ENCODE measurements around the gene GTF2IRD1.
"Not testable (repeated sequence)": the region's sequence is repeated elsewhere in the genome, so short reads cannot be mapped to it uniquely, and the experiment has no call there.

Gene GTF2IRD1

DNA sequence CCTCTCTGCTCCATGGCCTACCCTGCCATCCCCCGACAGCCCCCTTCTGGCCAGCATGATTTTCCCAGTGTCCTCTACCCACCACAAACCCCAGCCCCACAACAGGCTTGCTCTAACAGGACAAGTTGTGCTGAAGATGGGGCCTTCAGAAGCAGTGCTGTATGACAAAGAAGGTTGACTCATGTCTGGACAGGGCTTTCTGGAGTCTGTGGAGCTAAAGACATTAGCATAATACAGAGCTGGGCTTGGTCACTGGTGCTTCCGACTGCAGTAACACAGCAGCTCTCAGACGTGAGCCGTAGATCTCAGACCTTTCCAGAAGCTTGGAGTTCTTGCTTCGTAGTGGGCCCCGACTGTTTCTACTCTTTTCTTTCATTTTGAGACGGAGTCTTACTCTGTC, 100.5 kb downstream of the GTF2IRD1 start:
- Histone ChIP-seq H4K91ac (ENCODE audit: low read depth, low read length, poor library complexity) (no peak overlapping the region), H3K4me2 (ENCODE audit: insufficient read depth, low read length, poor library complexity, severe bottlenecking) (no peak overlapping the region), H3K4ac (ENCODE audit: low read length) (no peak overlapping the region), H3K27me3 (ENCODE audit: control insufficient read depth in 3 of 3, insufficient read depth in 3 of 3, low read depth in 1 of 3, low read length in 3 of 3) (no peaks in the 10 kb centered on the region), H3K9me3 (replicated peaks in 1 of 2; ENCODE audit: control insufficient read depth in 2 of 2, insufficient read depth in 1 of 2, low read depth in 1 of 2, low read length in 2 of 2) (no peaks in the 10 kb centered on the region), H3K18ac (ENCODE audit: low read length) (no peak overlapping the region), H4K8ac (ENCODE audit: low read depth, low read length) (no peak overlapping the region), H2BK120ac (ENCODE audit: low read depth, low read length) (no peak overlapping the region), H3K14ac (ENCODE audit: low read length) (no peak overlapping the region), H3K4me3 (ENCODE audit: low read length in 2 of 2) (no peak overlapping the region), H2BK12ac (ENCODE audit: low read length) (no peak overlapping the region), H3K4me1 (ENCODE audit: control insufficient read depth in 2 of 2, insufficient read depth in 1 of 2, low read depth in 1 of 2, low read length in 2 of 2) (no peaks in the 10 kb centered on the region), H3K36me3 (replicated peaks in 1 of 2; ENCODE audit: control insufficient read depth in 2 of 2, insufficient read depth in 2 of 2, low read length in 2 of 2) (peaks cover 26 to 46% of the 10 kb centered on the region in 2 donors), H3K9ac (ENCODE audit: low read depth, low read length, poor library complexity) (no peak overlapping the region), H2AK5ac (ENCODE audit: low read depth, low read length) (no peak overlapping the region), H2BK15ac (ENCODE audit: low read length) (no peak overlapping the region), H3K23ac (ENCODE audit: low read depth, low read length, poor library complexity) (no peak overlapping the region), H3K79me1 (ENCODE audit: low read depth, low read length) (peaks cover 2% of the 10 kb centered on the region), H2BK5ac (ENCODE audit: low read length) (no peak overlapping the region), H2AFZ (ENCODE audit: low read length) (no peak overlapping the region), H3K27ac (replicated peaks; ENCODE audit: low read length) (no peak overlapping the region)
- no peak for DNase-seq (ENCODE audit: low spot score)
- WGBS, 2 donors (ENCODE audit: extremely low coverage in 2 of 2, insufficient read length in 2 of 2, insufficient replicate concordance in 1 of 2) = no CpG with 5 or more reads among the region's 7 CpGs

DNA sequence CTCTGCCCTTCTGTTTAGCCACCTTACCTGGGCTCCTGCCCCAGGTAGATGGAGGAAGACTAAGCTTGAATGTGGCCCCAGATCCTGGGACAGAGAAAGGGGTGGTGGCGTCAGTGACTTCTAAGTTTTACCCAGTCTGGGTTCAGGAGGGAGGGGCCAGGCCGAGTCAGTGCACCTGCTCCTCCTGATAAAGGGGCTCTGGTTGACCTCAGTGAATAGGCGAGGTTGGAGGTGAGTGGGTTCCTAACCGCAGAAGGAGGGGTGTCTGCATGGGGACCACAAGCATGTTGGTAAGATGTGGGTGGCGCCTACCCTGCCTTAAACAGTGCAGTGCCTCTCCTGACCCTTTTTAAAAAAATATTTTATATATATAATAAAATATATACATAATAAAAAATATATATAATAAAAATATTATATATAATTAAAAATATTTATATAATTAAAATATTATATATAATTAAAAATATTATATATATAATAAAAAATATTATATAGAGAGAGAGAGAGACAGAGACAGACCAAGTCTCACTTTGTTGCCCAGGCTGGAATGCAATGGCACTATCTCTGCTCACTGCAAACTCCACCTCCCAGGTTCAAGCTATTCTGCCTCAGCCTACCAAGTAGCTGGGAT, 106.5 kb downstream of the GTF2IRD1 start:
- Histone ChIP-seq H2AFZ (ENCODE audit: low read length) (no peak overlapping the region), H3K4ac (ENCODE audit: low read length) (no peak overlapping the region), H4K91ac (ENCODE audit: low read depth, low read length, poor library complexity) (no peak overlapping the region), H3K23ac (ENCODE audit: low read depth, low read length, poor library complexity) (no peak overlapping the region), H3K9me3 (replicated peaks in 1 of 2; ENCODE audit: control insufficient read depth in 2 of 2, insufficient read depth in 1 of 2, low read depth in 1 of 2, low read length in 2 of 2) (no peaks in the 10 kb centered on the region), H2BK15ac (ENCODE audit: low read length) (no peak overlapping the region), H3K14ac (ENCODE audit: low read length) (no peak overlapping the region), H3K18ac (ENCODE audit: low read length) (no peak overlapping the region), H2BK5ac (ENCODE audit: low read length) (no peak overlapping the region), H3K27ac (replicated peaks; ENCODE audit: low read length) (no peak overlapping the region), H3K9ac (ENCODE audit: low read depth, low read length, poor library complexity) (no peak overlapping the region), H3K4me3 (ENCODE audit: low read length in 2 of 2) (no peak overlapping the region), H3K4me2 (ENCODE audit: insufficient read depth, low read length, poor library complexity, severe bottlenecking) (no peak overlapping the region), H3K79me1 (ENCODE audit: low read depth, low read length) (peaks cover 2% of the 10 kb centered on the region), H4K8ac (ENCODE audit: low read depth, low read length) (no peak overlapping the region), H3K36me3 (replicated peaks in 1 of 2; ENCODE audit: control insufficient read depth in 2 of 2, insufficient read depth in 2 of 2, low read length in 2 of 2) (peaks cover 41 to 69% of the 10 kb centered on the region in 2 donors), H2BK120ac (ENCODE audit: low read depth, low read length) (no peak overlapping the region), H3K4me1 (ENCODE audit: control insufficient read depth in 2 of 2, insufficient read depth in 1 of 2, low read depth in 1 of 2, low read length in 2 of 2) (no peaks in the 10 kb centered on the region), H2BK12ac (ENCODE audit: low read length) (no peak overlapping the region), H2AK5ac (ENCODE audit: low read depth, low read length) (no peak overlapping the region), H3K27me3 (ENCODE audit: control insufficient read depth in 3 of 3, insufficient read depth in 3 of 3, low read depth in 1 of 3, low read length in 3 of 3) (no peaks in the 10 kb centered on the region)
- no CpG with 5 or more reads among the region's 5 CpGs for WGBS, 2 donors (ENCODE audit: extremely low coverage in 2 of 2, insufficient read length in 2 of 2, insufficient replicate concordance in 1 of 2)
- DNase-seq (ENCODE audit: low spot score) = no peak

DNA sequence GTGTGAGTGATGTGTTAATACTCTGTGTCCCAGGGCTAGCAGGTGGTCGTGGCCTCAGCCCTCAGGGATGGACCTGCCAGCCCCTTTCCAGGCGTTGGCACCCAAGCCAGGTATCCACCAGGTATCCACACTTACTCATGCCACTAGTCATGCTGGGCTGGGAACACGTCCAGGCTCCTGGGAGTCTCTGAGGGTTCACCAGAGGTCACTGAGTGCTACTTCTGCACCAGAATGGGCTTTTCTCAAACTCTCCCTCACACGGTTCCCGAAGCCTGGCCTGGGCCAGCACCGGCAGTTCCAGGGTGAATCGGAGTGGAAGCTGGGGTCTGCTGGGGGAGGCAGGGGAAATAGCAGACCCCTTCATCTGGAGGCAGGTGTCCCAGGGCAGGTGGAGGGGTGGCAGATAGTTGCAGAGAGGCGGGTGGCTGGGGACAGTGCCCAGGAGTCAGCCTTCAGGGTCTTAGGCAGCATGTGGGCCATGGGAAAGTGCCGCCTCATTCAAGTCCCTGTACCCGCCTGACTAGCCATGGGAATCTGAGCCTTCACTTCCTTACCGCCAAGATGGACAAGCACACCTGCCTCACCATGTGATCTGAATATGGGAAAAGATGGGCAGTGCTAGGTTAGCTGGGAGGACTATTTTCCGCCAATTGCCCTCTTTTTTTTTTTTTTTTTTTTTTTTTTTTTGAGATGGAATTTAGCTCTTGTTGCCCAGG, 108.3 kb downstream of the GTF2IRD1 start:
- Histone ChIP-seq H3K27me3 (ENCODE audit: control insufficient read depth in 3 of 3, insufficient read depth in 3 of 3, low read depth in 1 of 3, low read length in 3 of 3) (no peaks in the 10 kb centered on the region), H3K14ac (ENCODE audit: low read length) (no peak overlapping the region), H3K23ac (ENCODE audit: low read depth, low read length, poor library complexity) (no peak overlapping the region), H4K8ac (ENCODE audit: low read depth, low read length) (no peak overlapping the region), H3K18ac (ENCODE audit: low read length) (no peak overlapping the region), H3K36me3 (replicated peaks in 1 of 2; ENCODE audit: control insufficient read depth in 2 of 2, insufficient read depth in 2 of 2, low read length in 2 of 2) (peaks cover 40 to 62% of the 10 kb centered on the region in 2 donors), H3K4me2 (ENCODE audit: insufficient read depth, low read length, poor library complexity, severe bottlenecking) (no peak overlapping the region), H2AFZ (ENCODE audit: low read length) (no peak overlapping the region), H2BK5ac (ENCODE audit: low read length) (no peak overlapping the region), H2BK15ac (ENCODE audit: low read length) (no peak overlapping the region), H2BK120ac (ENCODE audit: low read depth, low read length) (no peak overlapping the region), H2AK5ac (ENCODE audit: low read depth, low read length) (no peak overlapping the region), H3K79me1 (ENCODE audit: low read depth, low read length) (peaks cover 2% of the 10 kb centered on the region), H3K4ac (ENCODE audit: low read length) (no peak overlapping the region), H3K27ac (replicated peaks; ENCODE audit: low read length) (no peak overlapping the region), H3K9ac (ENCODE audit: low read depth, low read length, poor library complexity) (no peak overlapping the region), H4K91ac (ENCODE audit: low read depth, low read length, poor library complexity) (no peak overlapping the region), H2BK12ac (ENCODE audit: low read length) (no peak overlapping the region), H3K9me3 (replicated peaks in 1 of 2; ENCODE audit: control insufficient read depth in 2 of 2, insufficient read depth in 1 of 2, low read depth in 1 of 2, low read length in 2 of 2) (no peaks in the 10 kb centered on the region), H3K4me1 (ENCODE audit: control insufficient read depth in 2 of 2, insufficient read depth in 1 of 2, low read depth in 1 of 2, low read length in 2 of 2) (no peaks in the 10 kb centered on the region), H3K4me3 (ENCODE audit: low read length in 2 of 2) (no peak overlapping the region)
- WGBS, 2 donors (ENCODE audit: extremely low coverage in 2 of 2, insufficient read length in 2 of 2, insufficient replicate concordance in 1 of 2) = no CpG with 5 or more reads among the region's 12 CpGs
- no peak for DNase-seq (ENCODE audit: low spot score)

DNA sequence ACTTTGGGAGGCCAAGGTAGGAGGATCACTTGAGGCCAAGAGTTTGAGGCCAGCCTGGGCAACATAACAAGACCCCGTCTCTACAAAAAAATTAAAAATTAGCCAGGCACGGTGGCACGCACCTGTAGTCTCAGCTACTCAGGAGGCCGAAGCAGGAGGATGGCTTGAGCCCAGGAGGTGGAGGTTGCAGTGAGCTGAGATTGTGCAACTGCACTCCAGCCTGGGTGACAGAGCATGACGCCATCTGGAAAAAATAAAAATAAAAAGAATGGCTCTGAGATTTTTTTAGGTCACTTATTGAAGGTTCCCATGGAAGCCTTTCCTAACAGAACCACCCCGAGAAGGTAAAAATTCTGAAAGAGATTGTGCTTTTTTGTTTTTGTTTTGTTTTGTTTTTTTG, 109.9 kb downstream of the GTF2IRD1 start:
- WGBS, 2 donors (ENCODE audit: extremely low coverage in 2 of 2, insufficient read length in 2 of 2, insufficient replicate concordance in 1 of 2) = no CpG with 5 or more reads among the region's 6 CpGs
- H3K23ac ChIP-seq (ENCODE audit: low read depth, low read length, poor library complexity); H4K8ac ChIP-seq (ENCODE audit: low read depth, low read length); H3K14ac ChIP-seq (ENCODE audit: low read length); H3K4me3 ChIP-seq (ENCODE audit: low read length in 2 of 2); H2AFZ ChIP-seq (ENCODE audit: low read length); H3K18ac ChIP-seq (ENCODE audit: low read length); H3K9me3 ChIP-seq (replicated peaks in 1 of 2; ENCODE audit: control insufficient read depth in 2 of 2, insufficient read depth in 1 of 2, low read depth in 1 of 2, low read length in 2 of 2); H3K4me2 ChIP-seq (ENCODE audit: insufficient read depth, low read length, poor library complexity, severe bottlenecking); H2BK15ac ChIP-seq (ENCODE audit: low read length); H3K79me1 ChIP-seq (ENCODE audit: low read depth, low read length); H3K4ac ChIP-seq (ENCODE audit: low read length); H2BK12ac ChIP-seq (ENCODE audit: low read length); H4K91ac ChIP-seq (ENCODE audit: low read depth, low read length, poor library complexity); H3K4me1 ChIP-seq (ENCODE audit: control insufficient read depth in 2 of 2, insufficient read depth in 1 of 2, low read depth in 1 of 2, low read length in 2 of 2); H3K9ac ChIP-seq (ENCODE audit: low read depth, low read length, poor library complexity); DNase-seq (ENCODE audit: low spot score); H2BK5ac ChIP-seq (ENCODE audit: low read length); H3K27ac ChIP-seq (replicated peaks; ENCODE audit: low read length); H2BK120ac ChIP-seq (ENCODE audit: low read depth, low read length); H3K27me3 ChIP-seq (ENCODE audit: control insufficient read depth in 3 of 3, insufficient read depth in 3 of 3, low read depth in 1 of 3, low read length in 3 of 3); H2AK5ac ChIP-seq (ENCODE audit: low read depth, low read length): not testable (repeated sequence)
- H3K36me3 ChIP-seq (replicated peaks in 1 of 2; ENCODE audit: control insufficient read depth in 2 of 2, insufficient read depth in 2 of 2, low read length in 2 of 2) = peaks cover 32 to 49% of the 10 kb centered on the region in 2 donors

Data from neuronal stem cell (in vitro differentiated cells).